Neural progenitor cell (in vitro differentiated cells): ENCODE results near the gene P2RX6.

Experiments used
- EZH2 ChIP-seq: fragments of 200-600 bp; sonication (generic); IDR thresholded peaks from 2 replicates; pipeline ENCODE4 v1.6.1; 2017; ENCODE audit warnings: antibody characterized with exemption, mild to moderate bottlenecking, moderate library complexity
- EZH2phosphoT487 ChIP-seq: fragments of 200-600 bp; sonication (generic); IDR thresholded peaks from 2 replicates; pipeline ENCODE4 v1.6.1; 2017; ENCODE audit warnings: antibody characterized with exemption
- TF ChIP-seq, protein P1 (sequence below): fragments of 200-600 bp; sonication (generic); IDR thresholded peaks from 2 replicates; pipeline ENCODE4 v1.5.1; 2017; ENCODE audit warnings: antibody characterized with exemption, mild to moderate bottlenecking

DNA sequence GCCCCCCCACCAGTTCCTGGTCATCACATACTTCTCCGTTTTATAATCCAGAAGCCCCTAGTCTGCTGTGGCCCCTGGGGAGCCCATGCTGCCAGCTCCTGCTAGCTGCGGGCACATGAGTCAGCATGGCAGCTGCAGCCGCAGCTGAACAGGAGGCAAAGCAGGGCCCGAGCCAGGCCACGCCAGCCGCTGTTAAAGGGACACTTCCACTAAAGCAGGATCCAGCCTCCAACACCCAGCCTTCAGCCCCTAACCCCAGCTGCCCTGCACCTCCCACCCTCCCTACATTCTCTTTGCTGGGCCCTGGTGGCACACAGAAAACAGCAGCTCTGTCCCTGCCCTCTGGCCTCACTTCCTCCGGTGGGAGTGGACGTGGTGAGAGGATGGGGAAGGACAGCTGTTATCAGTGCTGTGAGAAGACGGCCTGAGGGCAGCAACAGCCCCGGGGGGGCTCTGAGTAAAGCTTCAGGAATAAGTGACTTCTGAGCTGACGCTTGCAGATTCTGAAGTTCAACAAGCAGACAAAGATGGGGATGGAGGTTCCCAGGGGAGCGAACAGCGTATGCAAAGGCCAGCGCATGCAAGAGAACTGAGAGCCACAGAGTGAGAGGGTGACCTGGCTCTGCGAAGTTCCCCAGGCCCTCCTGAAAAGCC lies 30.1 kb downstream of the P2RX6 start:
- TF ChIP-seq, protein P1, sequence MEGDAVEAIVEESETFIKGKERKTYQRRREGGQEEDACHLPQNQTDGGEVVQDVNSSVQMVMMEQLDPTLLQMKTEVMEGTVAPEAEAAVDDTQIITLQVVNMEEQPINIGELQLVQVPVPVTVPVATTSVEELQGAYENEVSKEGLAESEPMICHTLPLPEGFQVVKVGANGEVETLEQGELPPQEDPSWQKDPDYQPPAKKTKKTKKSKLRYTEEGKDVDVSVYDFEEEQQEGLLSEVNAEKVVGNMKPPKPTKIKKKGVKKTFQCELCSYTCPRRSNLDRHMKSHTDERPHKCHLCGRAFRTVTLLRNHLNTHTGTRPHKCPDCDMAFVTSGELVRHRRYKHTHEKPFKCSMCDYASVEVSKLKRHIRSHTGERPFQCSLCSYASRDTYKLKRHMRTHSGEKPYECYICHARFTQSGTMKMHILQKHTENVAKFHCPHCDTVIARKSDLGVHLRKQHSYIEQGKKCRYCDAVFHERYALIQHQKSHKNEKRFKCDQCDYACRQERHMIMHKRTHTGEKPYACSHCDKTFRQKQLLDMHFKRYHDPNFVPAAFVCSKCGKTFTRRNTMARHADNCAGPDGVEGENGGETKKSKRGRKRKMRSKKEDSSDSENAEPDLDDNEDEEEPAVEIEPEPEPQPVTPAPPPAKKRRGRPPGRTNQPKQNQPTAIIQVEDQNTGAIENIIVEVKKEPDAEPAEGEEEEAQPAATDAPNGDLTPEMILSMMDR: no peak
- TF ChIP-seq EZH2: no peak
- no peak for TF ChIP-seq EZH2phosphoT487
